HG02870 (cell line): ENCODE data around the gene ZDHHC18.
"Not testable (repeated sequence)": the region's sequence is repeated elsewhere in the genome, so short reads cannot be mapped to it uniquely, and the experiment has no call there.

Experiments
- ATAC-seq: cut with Tn5 transposase; IDR thresholded peaks from one replicate; pipeline ENCODE4 v1.9.1; 2021; ENCODE audit warnings: mild to moderate bottlenecking, moderate library complexity; ENCODE audit not compliant: unreplicated experiment

ZDHHC18 gene

DNA sequence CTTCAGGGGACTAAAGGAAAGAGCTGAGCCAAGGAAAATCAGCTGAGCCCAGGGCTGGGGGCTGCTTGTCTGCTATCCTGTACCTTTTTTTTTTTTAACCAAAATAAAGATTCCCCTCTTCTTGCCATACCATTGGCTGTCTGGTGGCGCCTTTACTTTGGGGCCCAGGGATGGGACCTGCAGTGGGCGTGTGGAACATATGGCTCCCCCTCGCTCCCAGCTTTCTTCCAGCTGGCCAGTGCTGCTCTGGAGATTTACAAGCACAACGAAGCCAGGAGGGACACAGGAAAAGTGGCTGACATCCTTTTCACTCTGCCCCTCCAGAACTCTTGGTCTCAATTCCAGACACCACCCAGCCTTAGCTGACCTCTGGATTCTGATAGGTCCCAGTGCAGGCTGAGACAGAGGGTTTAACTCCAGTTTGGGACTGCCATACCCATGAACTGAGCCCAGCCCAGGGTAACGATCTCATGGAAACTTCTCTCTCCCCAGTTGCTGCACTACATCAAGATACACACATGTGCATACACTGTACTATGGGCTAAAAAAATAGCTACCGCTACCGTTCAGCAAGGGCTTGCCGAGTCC, 31.1 kb downstream of the ZDHHC18 start:
- no peak for ATAC-seq

DNA sequence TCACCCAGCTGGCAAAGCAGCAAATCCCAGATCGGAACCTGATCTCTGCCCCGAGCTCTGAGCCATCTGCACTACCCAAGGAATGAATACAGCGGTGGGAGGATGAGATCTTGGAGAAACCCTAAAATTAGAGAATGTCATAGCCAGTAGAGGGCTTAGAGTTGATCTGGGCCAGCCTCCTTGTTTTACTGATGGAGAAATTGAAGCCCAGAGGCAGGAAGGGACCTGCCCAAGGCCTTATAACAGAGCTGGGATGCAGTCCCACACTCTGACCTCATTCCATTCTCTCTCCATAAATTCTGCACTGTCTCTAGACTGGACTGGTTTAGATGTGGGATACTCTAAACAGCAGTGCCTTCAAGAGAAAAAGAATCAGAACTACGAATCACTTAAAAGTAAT, 31.7 kb downstream of the ZDHHC18 start:
- ATAC-seq = no peak

DNA sequence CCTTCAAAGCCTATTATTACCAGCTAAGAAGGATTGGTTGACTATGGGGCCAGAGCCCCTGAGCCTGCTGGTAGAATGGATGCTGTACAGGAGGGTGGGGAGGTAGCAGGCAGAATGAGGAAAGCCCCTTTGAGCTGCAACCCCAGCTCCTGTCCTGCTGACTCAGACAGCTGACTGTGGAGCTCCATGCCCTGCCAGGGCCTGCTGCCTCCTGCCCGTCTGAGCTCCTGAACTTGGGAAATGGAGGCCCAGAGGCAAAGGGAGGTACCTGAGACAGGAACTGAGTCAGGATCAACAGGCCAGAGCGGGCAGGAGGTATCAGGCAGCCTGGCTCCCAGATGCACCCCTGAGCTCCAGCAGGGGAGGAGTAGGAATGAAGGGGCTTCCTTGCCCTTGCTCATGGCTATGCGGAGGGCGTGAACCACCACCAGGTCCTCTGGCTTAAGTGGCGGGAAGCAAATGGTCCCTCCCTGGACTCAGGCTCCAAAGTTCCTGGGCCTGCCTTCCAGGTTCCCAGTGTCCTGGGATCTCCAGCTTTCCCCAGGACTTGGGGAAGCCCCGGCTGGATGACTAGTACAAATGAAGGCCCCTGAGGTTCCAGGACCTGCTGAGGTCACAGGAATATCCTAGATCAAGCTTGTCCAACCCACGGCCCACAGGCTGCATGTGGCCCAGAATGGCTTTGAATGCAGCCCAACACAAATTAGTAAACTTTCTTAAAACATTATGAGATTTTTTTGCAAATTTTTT, 32.6 kb downstream of the ZDHHC18 start:
- no peak for ATAC-seq

DNA sequence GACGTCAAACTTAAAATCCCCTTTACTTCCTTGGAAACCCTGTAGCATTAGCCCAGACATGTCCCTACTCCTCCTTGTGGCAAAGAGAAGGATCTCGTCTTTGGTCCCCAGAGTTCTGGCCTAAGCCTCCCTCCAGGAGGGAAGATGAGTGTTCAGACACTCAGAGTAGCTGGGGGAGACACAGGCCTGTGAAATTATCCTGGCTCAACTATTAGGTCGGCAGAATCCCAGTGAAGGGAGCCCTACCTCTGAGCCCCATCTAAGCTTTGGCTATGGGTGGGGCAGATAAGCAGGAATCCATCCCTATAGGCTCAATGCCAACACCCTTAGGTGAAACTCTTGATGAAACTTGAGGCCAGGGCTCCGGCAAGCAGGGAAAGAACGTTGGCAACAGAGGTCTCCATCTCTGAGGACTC, 34.8 kb downstream of the ZDHHC18 start:
- ATAC-seq = no peak

DNA sequence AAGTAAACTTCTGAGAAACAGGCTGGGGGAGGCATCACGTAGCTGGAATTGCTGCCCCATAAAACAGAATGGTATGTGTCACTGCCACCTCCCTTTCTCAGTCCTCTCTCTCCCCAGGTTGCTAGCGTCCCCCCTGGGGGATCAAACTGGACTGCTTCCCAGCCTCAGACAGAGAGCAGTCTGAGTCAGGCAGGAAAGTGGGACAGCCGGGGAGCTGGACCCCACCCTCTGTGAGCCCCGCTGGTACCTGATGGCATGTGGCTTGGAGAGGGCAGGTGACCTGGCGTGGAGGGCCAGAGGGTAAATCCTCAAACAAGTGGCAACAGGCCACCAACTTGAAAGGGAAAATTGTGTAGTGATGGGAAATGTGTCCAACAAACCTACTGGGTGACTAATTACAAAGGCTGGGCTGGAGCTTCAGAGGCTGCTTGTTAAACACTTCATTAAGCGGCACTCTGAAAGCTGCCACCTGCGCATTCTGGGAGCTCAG, 35.4 kb downstream of the ZDHHC18 start:
- no peak for ATAC-seq

DNA sequence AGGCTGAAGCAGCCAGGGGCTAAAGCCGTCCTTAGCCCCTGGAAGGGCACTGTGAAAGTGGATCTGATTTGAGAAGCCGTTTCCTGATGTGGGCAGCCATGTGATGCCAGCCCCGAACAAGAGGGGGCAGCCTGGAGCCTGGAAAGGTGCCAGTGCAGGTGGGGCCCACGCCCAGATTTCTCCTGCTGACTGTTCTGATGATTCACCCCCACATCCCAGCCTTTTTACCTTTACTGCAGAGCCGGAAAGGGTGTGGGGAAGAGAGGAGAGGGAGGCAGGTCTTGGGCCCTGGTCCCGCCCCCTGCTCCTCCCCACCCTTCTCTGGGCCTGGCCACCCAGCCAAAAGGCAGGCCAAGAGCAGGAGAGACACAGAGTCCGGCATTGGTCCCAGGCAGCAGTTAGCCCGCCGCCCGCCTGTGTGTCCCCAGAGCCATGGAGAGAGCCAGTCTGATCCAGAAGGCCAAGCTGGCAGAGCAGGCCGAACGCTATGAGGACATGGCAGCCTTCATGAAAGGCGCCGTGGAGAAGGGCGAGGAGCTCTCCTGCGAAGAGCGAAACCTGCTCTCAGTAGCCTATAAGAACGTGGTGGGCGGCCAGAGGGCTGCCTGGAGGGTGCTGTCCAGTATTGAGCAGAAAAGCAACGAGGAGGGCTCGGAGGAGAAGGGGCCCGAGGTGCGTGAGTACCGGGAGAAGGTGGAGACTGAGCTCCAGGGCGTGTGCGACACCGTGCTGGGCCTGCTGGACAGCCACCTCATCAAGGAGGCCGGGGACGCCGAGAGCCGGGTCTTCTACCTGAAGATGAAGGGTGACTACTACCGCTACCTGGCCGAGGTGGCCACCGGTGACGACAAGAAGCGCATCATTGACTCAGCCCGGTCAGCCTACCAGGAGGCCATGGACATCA, 36.5 kb downstream of the ZDHHC18 start, which contains the start of gene SFN:
TSS of gene SFN (plus strand) at position 369 of the 904 bp plus-strand sequence. CDS start at position 433, 64 bp downstream.
- ATAC-seq = no peak

DNA sequence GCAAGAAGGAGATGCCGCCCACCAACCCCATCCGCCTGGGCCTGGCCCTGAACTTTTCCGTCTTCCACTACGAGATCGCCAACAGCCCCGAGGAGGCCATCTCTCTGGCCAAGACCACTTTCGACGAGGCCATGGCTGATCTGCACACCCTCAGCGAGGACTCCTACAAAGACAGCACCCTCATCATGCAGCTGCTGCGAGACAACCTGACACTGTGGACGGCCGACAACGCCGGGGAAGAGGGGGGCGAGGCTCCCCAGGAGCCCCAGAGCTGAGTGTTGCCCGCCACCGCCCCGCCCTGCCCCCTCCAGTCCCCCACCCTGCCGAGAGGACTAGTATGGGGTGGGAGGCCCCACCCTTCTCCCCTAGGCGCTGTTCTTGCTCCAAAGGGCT, 37.2 kb downstream of the ZDHHC18 start:
- no peak for ATAC-seq

DNA sequence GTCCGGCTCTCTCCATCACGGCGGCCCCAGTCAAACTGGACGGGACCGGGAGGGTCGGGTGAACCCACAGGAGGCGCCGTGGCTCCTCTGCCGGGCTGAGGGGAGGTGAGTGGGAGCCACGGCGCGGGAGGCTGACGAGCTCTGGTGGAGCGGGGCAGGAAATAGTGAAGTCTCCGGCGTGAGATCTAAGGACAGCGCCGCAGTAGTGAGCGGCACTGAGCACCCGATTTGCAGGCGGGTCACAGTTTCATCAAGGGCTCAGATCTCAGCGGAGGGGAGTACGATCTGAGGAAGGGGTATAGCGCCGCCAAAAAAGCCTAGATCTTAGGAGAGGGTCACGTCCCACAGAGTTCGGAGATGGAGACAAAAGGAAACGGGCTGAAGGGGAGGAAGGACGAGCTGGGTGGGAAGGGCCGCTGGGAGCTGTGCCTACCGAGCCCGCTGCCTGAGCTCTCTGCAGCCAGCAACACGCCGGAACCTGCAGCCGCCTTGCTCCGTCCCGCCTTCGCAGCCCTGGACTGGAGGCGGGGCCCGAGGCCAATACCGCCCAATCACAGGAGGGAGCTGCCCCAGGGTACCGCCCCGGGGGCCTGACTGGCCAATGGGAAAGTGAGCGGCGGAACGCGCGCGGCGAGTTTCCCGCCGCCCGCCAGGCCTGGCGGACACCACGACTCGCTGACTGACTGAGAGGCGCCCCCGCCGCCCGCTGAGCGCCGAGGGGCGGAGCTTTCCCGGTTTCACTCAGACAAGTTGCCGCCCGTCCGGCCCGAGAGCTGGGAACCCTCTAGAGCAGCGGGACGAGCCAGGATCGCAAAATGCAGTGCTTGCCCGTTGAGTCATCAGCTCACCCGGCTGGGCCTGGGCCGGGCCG, 38.4 kb downstream of the ZDHHC18 start:
- peak; percentile 90 for ATAC-seq

DNA sequence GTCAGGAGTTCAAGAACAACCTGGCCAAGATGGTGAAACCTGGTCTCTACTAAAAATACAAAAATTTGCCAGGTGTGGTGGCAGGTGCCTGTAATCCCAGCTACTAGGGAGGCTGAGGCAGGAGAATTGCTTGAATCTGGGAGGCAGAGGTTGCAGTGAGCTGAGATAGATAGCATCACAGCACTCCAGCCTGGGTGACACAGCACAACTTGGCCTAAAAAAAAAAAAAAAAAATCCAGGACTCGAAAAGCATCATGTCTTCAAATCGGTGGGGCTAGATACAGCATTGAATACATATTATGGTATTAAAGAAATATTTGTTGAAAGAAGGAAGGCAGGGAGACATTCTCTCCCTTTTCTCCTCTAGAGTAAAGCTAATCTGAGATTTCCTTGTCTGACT, 46.6 kb downstream of the ZDHHC18 start:
- not testable (repeated sequence) for ATAC-seq

DNA sequence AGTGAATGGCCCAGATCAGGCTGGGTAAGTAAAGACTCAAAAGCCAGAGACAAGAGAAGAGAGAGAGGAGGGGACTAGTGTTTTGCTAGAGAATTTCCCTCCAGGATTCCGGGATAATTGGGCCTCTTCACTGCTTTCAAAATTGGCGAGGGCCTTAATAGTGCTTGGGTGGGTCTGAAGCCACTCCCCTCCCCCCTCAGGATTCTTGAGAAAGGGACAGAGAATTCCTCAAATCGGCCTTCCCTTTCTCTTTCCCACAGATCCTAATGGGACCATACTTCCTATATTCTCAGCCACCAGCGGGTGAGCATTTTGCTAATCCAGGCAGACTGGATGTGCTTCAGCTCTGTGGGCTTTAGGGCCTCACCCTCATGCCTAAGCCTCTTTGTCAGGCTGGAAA, 48.4 kb downstream of the ZDHHC18 start:
- ATAC-seq = no peak

DNA sequence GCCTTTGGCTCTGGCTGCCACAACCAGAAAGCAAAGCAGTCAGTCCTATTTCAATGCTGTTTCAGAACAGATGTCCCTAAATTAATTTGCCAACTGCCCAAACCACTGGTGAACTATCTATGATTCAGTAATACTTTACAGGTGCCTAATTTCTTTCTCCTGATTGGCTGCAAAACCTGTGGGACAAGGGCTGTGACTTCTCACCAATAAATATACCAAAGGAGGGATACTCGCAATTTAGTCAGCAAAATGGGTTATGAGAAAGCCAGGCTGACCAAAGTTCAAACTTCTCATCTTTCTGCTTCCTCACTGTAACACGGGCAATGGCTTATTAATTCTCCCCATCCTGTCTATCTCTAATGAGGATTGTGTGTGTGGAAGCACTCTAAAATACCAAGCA, 50.8 kb downstream of the ZDHHC18 start:
- ATAC-seq = no peak

DNA sequence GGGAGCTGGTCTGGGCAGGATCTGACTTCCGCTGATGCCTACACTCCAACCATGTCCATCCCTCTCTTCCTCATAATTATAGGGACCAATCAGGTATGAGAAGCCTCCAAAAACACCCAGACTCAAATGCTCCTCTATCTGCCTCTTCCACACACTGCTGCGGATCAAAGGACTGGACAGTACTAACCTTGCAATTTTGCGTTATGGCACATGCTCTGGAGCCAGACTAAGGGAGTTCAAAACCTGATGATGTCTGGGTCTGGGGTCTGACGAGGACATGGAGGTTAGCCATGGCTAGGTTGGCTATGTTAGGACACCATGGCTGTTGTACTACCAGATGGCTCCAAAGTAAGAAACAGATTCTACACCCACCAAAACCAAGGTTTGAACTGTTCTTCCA, 53.3 kb downstream of the ZDHHC18 start:
- no peak for ATAC-seq

DNA sequence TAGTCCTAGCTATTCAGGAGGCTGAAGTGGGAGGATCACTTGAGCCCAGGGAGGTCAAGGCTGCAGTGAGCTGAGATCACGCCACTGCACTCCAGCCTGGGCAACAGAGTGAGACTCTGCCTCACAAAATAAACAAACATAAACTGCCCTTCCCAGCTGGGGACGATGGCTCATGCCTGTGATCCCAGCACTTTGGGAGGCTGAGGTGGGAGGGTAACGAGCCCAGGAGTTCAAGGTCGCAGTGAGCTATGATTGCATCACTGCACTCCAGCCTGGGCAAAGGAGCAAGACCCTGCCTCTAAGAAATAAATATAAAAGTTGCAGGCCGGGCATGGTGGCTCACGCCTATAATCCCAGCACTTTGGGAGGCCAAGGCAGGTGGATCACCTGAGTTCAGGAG, 55.1 kb downstream of the ZDHHC18 start:
- ATAC-seq = not testable (repeated sequence)

DNA sequence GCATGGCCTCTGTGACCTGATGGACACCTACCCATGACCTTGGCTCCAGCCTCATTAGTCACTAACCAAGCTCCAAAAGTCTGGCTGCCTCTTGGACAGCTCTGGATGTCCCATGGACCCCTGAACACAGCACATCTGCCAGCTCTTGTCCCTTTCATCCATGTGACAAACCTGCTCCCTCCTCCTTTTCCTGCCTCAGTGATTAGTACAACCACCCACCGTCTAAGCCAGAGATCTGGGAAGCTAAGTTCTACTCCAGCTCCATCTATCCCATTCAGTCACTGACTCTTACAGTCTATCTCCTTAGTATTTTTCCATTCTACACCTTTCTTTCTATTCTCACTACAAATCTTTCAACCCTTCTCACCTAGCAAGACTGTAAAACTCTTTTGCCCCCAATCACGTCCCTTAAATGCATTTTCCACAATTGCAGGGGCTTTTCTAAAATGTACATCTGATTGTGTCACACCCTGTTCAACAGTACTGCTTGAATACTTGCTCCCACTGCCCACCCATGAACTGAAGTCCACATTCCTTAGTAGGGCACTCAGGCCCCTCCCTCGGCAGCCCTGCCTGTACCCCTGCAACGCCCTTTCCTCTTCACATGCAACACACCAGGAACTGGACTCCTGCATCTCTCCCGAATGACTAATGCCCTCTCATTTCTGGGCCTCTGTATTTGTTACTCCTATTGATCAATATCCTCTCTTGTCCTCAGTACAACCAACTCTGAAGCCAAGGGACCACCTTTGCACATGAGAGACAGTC, 56.4 kb downstream of the ZDHHC18 start:
- ATAC-seq = no peak

DNA sequence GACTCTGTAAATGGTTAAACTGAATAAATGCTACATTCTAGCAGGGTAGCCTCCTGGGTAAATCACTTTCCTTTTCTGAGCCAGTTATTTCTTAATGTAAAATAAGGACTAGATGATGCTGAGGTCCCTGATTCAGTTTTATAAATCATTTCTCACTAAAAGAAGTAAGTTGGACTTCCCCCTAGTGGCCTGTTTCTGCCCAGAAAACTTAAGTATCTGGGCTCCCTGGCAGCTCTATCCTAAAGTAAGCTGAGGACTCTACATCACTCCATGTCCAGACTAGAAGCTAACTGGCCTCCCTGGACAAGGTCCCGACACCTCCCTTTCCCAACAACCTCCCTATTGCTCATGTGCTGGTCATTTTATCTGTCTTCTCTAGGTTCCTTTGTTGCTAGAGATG, 60.6 kb downstream of the ZDHHC18 start:
- ATAC-seq = no peak

DNA sequence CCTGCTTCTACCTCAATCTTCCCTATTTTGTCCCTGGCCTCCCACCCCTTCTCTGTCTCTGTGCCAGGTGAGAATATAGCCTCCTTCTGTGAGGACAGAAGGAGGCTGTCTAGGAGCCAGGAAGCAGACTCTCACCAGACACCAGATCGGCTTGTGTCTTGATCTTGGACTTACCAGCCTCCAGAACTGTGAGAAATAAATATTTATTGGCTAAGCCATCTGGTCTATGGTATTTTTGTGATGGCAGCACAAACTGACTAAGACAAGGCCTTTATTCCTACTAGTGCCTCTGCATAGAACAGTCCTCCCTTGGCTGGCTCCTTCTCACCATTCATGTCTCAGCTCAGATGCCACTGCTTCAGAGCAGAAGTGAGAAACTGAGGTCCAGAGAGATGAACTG, 61.7 kb downstream of the ZDHHC18 start:
- no peak for ATAC-seq

DNA sequence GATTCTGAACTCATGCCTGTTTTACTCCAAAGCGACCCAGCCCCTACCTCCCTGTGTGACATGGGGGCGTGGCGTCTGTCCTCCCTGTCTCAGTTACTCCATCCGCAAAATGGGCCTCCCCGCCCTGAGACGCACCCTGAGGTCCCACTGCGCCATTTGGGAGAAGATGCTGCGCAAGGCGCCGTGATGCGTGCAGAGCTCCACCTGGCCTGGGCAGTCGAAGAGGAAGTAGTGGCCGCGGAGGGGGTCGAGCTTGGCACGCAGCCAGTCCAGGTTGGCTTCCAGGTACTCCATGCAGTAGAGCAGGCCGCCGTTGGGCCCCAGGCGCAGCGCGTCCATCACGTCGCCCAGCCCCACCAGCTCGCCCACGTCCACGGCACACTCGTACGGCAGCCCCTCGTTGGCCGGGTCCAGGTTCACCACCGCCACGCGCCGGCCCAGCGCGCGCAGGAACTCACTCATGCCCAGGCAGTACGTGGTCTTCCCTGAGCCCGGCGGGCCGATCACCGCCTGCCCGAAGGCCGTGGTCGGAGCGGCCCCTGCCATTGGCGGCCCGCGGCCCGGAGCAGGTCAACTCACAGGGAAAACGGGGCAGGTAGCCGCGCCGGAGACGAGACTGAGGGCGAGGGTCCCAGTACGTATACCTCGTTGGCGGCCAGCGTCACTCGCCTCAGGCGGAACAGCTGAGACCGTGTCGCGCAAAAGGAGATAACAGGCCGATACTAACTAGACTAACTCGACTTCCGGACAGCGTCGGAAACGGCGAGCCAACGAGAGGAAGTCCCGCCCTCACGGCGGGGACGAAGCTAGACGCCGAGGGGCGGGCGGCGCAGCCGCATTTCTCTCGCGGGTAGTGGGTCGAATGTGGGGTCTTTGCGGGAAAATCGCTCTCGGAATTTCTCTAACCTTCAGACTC, 63.3 kb downstream of the ZDHHC18 start, which contains the start of gene GPN2:
TSS of gene GPN2 (minus strand) at position 733 of the 916 bp plus-strand sequence. CDS start at position 546, 187 bp downstream.
- peak; percentile 83 for ATAC-seq

DNA sequence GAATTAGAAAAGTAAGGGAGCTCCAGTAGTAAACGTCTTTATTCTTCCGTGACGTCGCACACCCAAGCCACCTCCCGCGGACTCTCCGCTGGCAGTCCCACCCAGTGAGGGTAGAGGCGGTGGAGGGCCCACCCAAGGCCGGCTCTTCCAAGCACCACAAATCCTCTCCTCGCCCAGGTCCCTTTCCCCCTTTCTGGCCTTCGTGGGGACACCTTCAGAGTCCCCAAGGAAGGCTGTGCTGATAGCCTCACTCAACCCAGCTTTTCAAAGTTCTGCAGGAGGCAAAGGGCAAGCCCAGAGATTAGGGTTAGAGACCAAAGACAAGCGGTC, 63.9 kb downstream of the ZDHHC18 start:
- ATAC-seq = peak; percentile 18

DNA sequence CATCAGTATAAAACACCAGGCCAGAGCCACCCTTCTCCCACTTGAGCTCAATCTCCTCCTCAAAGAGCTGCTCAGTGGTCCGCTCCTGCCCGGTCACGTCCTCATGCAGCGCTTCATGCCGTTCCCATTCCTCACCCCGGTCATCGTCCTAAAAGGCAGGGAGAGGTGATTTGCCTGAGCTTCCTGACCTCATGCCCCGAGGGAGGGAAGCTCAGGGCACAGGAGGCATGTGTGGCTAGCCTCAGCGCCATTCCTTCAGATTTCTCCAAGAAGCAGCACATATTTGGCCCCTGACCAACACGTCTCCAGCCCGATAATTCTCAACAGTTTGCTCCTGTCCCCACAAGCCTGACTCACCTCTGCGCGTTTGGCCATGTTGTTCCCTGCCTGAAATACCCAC, 67.8 kb downstream of the ZDHHC18 start:
- no peak for ATAC-seq
